HFFc6 (cell line): ENCODE results near the gene COMP. TPM values are rescaled to one million over a fixed set of nuclear protein-coding genes. Genes with fewer than 3 reads are reported as not detected.
"Not testable (repeated sequence)": the region's sequence is repeated elsewhere in the genome, so short reads cannot be mapped to it uniquely, and the experiment has no call there.

Experiments
- DNase-seq: peaks from one replicate; pipeline ENCODE4 v3.0.0-alpha.2; 2018
- H3K27ac Mint-ChIP-seq: 2 replicates; pipeline ENCODE4 v1.8.0; 2020; ENCODE audit warnings: mild to moderate bottlenecking, mixed read lengths
- H3K27me3 Mint-ChIP-seq: 2 replicates; pipeline ENCODE4 v1.8.0; 2021; ENCODE audit warnings: mild to moderate bottlenecking, moderate library complexity, mixed read lengths; ENCODE audit not compliant: insufficient read depth
- H3K36me3 Mint-ChIP-seq: 2 replicates; pipeline ENCODE4 v1.8.0; 2021; ENCODE audit warnings: low read depth, mixed read lengths
- H3K4me1 Mint-ChIP-seq: 2 replicates; pipeline ENCODE4 v1.8.0; 2020; ENCODE audit warnings: low read depth, mixed read lengths
- H3K4me3 Mint-ChIP-seq: 2 replicates; pipeline ENCODE4 v1.8.0; 2020; ENCODE audit warnings: mild to moderate bottlenecking, moderate library complexity, mixed read lengths
- H3K9me3 Mint-ChIP-seq: 2 replicates; pipeline ENCODE4 v1.8.0; 2020; ENCODE audit warnings: mild to moderate bottlenecking, mixed read lengths
- total RNA-seq, 6 experiments: library from RNA; stranded (reverse); fragmentation: NEBNext Ultra II Directional; extraction: Animal tissue kit (Norgen Biotek cat#: 25700); gene quantifications; 2 replicates in 1 of 6; 3 replicates in 5 of 6; pipeline ENCODE4 v1.2.3, GENCODE V29; 2021
- TF ChIP-seq, protein P1 (sequence below): fragments of 200-600 bp; sonication (generic); IDR thresholded peaks from 2 replicates; pipeline ENCODE4 v1.5.0; 2021; ENCODE audit warnings: antibody characterized with exemption, mild to moderate bottlenecking

The COMP gene
- total RNA-seq, 6 experiments from 2014 or later, result 0.67 to 6.1 (median 0.98) TPM

DNA sequence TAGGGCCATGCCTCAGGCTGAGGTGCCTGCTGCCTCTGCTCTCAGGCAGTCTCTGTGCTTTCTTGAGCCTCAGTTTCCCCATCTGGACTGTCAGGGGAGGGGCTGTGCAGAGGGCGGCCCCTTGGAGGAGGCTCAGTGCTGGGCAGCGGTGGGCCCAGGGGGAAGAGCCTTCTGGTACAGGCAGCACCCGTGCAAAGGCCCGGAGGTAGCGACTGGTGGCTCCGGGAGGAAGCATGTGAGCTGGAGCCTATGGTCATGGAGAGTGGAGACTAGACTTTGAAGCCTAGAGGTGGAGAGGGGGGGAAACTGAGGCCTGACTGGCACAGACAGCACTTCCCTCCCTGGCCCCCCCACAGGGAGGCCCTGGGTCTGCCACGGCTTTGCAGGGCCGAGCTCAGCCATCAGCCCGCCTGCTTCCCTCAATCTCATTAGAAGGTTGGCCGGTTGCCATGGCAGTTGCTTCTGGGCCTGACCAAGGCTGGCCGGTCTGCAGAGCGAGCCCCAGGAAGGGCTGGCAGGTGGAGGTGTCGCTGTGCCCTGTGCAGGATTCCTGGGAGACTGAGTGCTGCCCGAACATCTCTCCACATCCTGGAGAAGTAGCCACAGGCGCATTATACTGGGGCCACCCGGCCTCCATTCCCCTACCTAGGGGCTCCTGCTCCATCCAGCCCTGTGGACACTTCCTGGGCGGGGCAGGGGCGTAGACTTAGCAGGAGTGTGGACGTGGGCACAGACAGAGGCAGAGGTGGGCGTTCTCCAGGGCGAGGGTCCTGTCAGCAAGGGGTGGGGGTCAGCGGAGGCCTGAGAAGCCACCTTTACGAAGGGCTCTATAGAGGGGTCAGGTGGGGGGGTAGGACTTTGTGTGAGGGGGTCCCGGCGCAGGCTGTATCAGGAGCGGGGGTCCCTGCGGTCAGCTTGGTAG is 54.4 kb downstream of the COMP start:
- no peaks in the 10 kb centered on the region; the same call in 1 of the 2 replicates for H3K27me3 Mint-ChIP-seq
- no peak overlapping the region for H3K27ac Mint-ChIP-seq
- H3K9me3 Mint-ChIP-seq, result no peaks in the 10 kb centered on the region
- DNase-seq, result no peak
- no peak overlapping the region for H3K4me3 Mint-ChIP-seq
- 0 out of 2 replicates have a peak, but pooled peaks cover 5% of the 10 kb centered on the region for H3K4me1 Mint-ChIP-seq
- H3K36me3 Mint-ChIP-seq, result no peaks in the 10 kb centered on the region
- TF ChIP-seq, protein P1, sequence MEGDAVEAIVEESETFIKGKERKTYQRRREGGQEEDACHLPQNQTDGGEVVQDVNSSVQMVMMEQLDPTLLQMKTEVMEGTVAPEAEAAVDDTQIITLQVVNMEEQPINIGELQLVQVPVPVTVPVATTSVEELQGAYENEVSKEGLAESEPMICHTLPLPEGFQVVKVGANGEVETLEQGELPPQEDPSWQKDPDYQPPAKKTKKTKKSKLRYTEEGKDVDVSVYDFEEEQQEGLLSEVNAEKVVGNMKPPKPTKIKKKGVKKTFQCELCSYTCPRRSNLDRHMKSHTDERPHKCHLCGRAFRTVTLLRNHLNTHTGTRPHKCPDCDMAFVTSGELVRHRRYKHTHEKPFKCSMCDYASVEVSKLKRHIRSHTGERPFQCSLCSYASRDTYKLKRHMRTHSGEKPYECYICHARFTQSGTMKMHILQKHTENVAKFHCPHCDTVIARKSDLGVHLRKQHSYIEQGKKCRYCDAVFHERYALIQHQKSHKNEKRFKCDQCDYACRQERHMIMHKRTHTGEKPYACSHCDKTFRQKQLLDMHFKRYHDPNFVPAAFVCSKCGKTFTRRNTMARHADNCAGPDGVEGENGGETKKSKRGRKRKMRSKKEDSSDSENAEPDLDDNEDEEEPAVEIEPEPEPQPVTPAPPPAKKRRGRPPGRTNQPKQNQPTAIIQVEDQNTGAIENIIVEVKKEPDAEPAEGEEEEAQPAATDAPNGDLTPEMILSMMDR, result no peak

- H3K4me1 Mint-ChIP-seq, result 0 out of 2 replicates have a peak, but pooled peaks cover 5% of the 10 kb centered on the region
- H3K27ac Mint-ChIP-seq, result no peak overlapping the region
- no peaks in the 10 kb centered on the region; the same call in 1 of the 2 replicates for H3K27me3 Mint-ChIP-seq
- no peaks in the 10 kb centered on the region for H3K36me3 Mint-ChIP-seq
- no peaks in the 10 kb centered on the region for H3K9me3 Mint-ChIP-seq
- H3K4me3 Mint-ChIP-seq, result no peak overlapping the region
- DNase-seq, result no peak
- TF ChIP-seq, protein P1, result no peak
Measured at GRCh38 chr19:18735752-18736151, 55.4 kb downstream of the COMP start.

- Mint-ChIP-seq H3K4me1 (0 out of 2 replicates have a peak, but pooled peaks cover 5% of the 10 kb centered on the region), H3K27ac (no peak overlapping the region), H3K36me3 (no peaks in the 10 kb centered on the region), H3K9me3 (no peaks in the 10 kb centered on the region), H3K4me3 (no peak overlapping the region), H3K27me3 (no peaks in the 10 kb centered on the region)
- no peak for DNase-seq
- TF ChIP-seq, protein P1, result no peak
Measured at GRCh38 chr19:18735324-18735723, 55.8 kb downstream of the COMP start.

- H3K9me3 Mint-ChIP-seq, H3K4me3 Mint-ChIP-seq, DNase-seq, H3K27ac Mint-ChIP-seq, H3K36me3 Mint-ChIP-seq, H3K4me1 Mint-ChIP-seq, H3K27me3 Mint-ChIP-seq: not testable (repeated sequence)
Measured at GRCh38 chr19:18733762-18734332, 57.3 kb downstream of the COMP start.

DNA sequence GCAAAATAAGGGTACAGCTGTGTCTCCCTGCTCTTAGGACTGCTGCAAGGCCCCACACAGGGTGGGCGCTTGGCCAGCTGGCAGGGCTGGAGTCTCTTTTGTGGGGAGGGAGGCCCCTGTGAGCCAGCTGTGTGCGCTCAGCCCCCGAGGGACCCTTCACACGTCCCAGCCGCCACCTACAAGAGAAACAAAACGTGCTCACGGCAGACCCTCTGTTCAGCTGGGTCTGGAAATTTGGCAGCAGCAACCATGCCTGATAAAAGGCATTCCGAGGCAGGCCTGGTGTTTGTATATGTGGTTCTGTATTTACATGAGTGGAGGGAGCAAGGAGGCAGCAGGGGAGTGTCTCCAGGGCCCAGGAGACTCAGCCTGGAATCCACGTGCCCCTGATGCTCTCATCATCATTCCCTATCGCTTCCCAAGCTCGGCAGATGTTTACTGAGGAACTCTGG is 57.9 kb downstream of the COMP start:
- H3K36me3 Mint-ChIP-seq, result no peaks in the 10 kb centered on the region
- no peaks in the 10 kb centered on the region for H3K9me3 Mint-ChIP-seq

More for the DNA sequence above, 57.9 kb downstream of the COMP start:
- Mint-ChIP-seq H3K27me3 (no peaks in the 10 kb centered on the region), H3K27ac (no peak overlapping the region), H3K4me3 (no peak overlapping the region), H3K4me1 (0 out of 2 replicates have a peak, but pooled peaks cover 5% of the 10 kb centered on the region)
- DNase-seq, result no peak
- TF ChIP-seq, protein P1, result no peak

Other genes with a start within 250 kb of the COMP start
- 100 to 1,000 TPM; 229 to 284 (median 241) TPM for gene FKBP8, start 247.7 kb downstream of the COMP start, total RNA-seq
- gene KXD1, start 233.4 kb downstream of the COMP start, total RNA-seq, result 100 to 1,000 TPM; 109 to 123 (median 115) TPM
- 1,000 to 10,000 TPM; 1,140 to 1,305 (median 1,270) TPM for gene UBA52, start 219.4 kb downstream of the COMP start, total RNA-seq
- 10 to 100 TPM; 50.2 to 73.8 (median 60.8) TPM for gene REX1BD, start 202.5 kb downstream of the COMP start, total RNA-seq
- 1 to 10 TPM; 1.6 to 4.1 (median 2.4) TPM for gene CRLF1, start 184.5 kb downstream of the COMP start, total RNA-seq
- gene TMEM59L, start 178.4 kb downstream of the COMP start, total RNA-seq, result 1 to 10 TPM; 1.7 to 4.3 (median 3.2) TPM
- gene KLHL26, start 154.3 kb downstream of the COMP start, total RNA-seq, result 1 to 10 TPM; 3.6 to 9.3 (median 7.4) TPM
- gene CRTC1, start 107.6 kb downstream of the COMP start, total RNA-seq, result 10 to 100 TPM; 11.8 to 14.5 (median 13.4) TPM
- 10 to 100 TPM; 46.3 to 54.7 (median 51.4) TPM for gene UPF1, start 40.7 kb upstream of the COMP start, total RNA-seq
- gene CERS1, start 104.9 kb upstream of the COMP start, total RNA-seq, result 1 to 10 TPM in 5 of 6 experiments, under 1 TPM in 1; 0.96 to 2.1 (median 1.3) TPM
- gene COPE, start 128.1 kb upstream of the COMP start, total RNA-seq, result 100 to 1,000 TPM; 268 to 315 (median 286) TPM
- 10 to 100 TPM; 37.8 to 57.4 (median 44.0) TPM for gene DDX49, start 128.4 kb upstream of the COMP start, total RNA-seq
- 10 to 100 TPM; 68.1 to 89.1 (median 77.9) TPM for gene HOMER3, start 149.9 kb upstream of the COMP start, total RNA-seq
- 10 to 100 TPM; 57.6 to 71.5 (median 61.8) TPM for gene SUGP2, start 242.2 kb upstream of the COMP start, total RNA-seq
- 10 to 100 TPM; 30.2 to 41.7 (median 32.5) TPM for gene ARMC6, start 242.3 kb upstream of the COMP start, total RNA-seq